GM18499 (cell line): ENCODE data around the gene KPNB1.

Source experiments
- ATAC-seq: cut with Tn5 transposase; IDR thresholded peaks from one replicate; pipeline ENCODE4 v1.9.1; 2021; ENCODE audit warnings: moderate number of reproducible peaks; ENCODE audit not compliant: insufficient read depth, unreplicated experiment

The KPNB1 gene

DNA sequence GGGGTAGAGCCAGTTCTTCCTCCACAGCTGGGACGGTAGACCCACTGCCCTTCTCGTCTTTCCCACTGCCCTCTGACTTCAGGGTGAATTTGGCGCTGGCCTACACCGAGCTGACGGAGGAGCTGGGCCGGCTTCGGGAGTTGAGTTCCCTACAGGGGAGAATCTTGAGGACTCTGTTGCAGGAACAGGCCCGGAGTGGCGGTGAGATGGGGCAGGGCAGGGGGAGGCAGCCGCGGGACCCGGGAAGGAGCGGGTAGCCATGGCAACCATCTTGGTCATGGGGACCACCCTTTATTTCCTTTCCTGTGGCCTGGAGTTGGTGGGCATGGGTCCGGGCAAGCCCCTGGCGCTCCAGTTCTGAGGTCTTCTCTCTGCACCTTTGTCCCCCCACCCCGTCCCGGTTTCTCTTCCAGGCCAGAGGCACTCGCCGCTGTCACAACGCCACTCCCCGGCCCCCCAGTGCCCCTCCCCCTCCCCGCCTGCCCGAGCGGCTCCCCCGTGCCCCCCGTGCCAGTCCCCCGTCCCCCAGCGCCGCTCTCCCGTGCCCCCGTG, 58.7 kb downstream of the KPNB1 start:
- no peak for ATAC-seq

DNA sequence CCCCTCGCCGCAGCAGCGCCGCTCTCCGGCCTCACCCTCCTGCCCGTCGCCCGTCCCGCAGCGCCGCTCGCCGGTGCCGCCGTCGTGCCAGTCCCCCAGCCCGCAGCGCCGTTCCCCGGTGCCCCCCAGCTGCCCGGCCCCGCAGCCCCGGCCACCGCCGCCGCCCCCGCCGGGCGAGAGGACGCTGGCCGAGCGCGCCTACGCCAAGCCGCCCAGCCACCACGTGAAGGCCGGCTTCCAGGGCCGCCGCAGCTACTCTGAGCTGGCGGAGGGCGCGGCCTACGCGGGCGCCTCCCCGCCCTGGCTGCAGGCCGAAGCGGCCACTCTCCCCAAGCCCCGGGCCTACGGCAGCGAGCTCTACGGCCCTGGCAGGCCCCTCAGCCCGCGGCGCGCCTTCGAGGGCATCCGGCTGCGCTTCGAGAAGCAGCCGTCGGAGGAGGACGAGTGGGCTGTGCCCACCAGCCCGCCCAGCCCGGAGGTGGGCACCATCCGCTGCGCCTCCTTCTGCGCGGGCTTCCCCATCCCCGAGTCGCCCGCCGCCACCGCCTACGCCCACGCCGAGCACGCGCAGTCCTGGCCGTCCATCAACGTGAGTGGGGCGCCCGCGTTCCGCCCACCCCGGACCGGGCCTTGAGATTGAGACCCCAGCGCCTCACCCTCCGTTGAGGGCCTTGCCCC, 59.3 kb downstream of the KPNB1 start:
- no peak for ATAC-seq

DNA sequence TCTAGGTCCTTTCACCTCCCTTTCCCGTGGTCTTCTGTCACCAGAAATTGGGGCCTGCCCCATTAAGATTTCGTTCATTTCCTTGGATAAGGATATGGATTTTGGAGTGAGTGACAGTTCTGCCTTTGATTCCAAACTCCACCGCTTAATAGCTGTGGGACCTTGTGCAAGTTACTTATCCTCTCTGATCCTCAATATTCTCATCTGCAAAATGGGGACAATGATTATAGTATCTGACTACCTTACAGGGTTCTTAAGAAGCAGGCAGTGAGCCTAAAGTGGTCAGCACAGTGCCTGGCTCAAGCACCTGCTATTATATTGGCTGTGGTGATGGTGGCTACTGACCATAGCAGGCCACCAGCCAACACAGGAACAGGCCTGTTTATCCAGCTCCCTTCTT, 59.9 kb downstream of the KPNB1 start:
- no peak for ATAC-seq

DNA sequence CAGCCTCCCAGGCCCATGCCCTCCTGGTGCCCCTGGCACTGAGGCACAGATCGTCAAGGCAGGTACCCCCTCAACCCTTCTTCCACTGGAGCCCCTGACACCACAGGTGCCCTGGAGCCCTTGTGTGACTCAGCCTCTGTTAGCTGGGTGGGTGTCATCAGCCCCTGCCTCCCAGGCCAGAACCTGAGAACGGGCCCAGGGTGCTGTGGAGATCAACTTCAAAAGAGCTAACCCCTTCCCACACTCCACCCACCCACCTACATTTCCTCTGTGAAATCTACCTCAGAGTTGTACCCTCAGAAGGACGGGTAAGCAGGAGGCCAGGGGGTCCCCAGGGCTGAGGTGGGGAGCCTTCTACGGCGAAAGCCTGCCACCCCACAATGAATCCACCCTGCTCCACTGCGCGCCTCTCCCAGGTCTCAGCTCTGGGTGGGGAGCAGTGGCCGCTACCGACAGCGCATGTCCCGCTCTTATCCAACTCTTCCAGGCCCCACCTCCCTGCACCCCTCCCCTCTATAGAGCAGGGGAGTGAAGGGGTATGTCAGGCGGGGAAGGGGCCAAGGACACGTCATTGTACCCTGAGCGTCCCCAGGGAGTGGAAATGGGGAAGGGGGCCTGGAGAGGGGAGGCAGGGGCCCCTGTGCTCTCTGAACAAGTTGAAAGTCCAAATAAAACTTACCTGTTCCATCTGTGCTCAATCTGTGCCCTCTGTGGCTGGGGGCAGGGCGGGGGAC, 61.8 kb downstream of the KPNB1 start:
- no peak for ATAC-seq

DNA sequence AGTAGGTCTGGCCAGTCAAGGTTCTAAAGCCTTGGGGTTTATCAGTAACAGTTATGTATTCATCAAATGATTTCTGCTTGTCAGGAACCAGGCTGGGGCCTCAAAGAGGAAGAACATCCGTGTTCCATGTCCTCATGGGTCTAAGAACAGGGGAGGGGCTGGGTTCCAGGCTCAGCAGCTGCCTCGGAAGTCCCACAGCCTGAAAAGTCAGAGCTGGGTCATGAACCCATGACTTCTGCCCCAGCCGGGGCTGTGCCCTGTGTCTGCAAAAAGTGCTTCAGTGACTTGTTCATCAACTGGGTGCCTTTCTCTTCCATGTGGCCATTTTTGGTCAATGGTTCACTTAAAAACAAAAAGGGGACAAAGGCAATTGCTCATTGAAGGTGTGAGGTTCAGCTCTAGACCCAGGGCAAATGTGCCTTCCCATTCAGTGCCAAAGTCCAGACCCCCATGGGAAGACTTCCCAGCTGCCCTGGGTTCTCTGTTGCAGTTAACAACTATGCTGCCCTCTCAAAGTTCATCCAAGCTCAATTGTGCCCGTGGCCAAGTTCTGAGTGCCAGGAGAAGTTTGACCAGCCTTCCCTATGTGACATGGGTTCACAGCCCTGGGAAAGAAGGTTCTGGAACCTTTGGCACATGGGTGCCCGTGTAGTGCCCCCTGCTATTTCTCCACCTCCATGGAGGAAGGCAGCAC, 62.8 kb downstream of the KPNB1 start:
- no peak for ATAC-seq

DNA sequence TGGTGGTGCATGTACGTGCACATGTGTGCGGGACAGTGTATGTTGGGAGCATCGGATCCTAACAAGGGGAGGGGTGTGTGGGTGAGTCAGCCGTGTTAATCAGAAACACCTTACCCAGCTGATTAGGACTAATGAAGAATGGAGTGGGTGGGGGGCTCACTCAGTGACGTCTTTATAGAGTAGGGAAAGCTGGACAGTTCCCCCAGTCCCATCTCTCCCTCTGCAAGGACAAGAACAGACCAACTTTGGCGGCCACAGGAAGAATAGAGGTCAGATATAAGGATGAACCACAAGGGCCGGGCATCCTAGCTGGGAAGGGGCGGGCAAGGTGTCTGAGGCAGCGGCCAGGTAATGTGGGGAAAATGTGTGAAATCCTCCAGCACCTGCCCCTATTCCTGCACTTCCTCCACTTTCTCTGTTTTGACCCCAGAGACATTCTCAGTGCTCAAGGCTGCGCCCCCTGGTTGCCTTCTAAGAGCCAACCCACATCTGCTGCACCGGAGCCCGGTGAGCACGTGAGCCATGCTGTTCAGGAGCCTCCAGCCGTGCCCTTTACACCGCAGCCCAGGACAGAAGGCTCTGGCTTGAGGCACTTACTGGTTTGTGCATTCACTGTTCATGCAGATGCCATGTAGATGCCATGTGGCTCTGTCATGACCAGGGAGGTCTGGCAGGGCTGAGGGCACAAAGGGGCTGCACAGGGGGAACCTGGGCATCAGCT, 64.4 kb downstream of the KPNB1 start:
- ATAC-seq: no peak

DNA sequence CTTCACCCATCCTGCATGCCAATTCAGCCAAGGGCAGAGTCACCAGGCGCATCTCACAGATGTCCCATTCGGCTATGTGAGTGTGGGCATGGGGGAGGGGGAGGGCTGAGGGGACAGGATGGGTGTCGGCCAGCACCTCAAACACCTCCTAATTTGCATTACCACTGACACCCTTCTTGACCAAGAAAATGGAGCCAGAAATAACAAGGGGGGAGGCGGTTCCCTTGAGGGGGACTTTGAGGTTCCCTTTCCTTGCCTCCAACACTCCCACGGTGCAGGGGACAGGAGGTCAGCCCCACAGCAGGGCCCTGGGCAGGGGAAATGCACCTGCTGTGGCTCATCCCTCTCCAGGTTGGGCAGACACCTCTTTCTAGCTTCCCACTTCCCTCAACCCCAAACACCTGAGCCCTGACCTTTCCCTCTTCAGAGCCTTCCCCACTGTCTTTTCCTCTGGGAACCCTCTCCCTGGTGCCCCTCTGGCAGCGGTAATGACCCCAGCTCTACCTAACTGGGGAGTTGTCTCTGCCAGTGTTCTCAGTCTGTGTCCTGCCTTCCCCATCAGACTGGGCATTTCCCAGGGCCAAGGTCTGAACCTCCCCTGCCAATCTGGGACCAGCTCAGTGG, 65.2 kb downstream of the KPNB1 start:
- no peak for ATAC-seq

DNA sequence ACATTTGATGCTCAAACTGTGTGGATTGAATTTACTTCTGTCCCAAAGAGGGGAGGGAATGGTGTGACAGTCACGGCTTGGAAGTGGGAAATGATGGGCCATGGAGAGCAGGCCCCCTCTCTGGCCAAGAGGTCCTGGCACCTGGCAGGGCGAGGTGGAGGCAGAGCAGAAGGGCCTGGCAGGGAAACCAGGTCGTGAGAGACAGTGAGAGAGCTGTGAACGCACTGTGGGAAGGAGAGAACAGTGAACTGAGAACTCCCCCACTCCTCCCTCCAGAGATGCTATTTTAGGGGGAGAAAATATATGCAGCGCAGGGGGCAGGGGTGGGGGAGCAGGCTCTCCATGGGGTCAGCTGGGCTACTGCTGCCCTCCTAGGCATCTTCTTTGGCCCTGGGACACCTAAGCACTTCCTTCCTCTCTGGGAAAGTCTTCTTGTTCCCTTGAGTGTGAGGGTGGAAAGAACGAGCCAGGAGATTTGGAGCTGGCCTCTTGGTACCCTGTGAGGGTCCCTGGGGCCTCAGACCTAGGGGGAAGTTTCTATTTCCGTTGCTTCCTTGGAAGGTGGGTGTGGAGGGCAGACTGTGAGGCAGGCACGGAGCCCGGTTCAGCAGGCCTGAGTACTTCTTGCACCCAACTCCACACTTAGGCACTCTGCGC, 66.1 kb downstream of the KPNB1 start:
- ATAC-seq: no peak

DNA sequence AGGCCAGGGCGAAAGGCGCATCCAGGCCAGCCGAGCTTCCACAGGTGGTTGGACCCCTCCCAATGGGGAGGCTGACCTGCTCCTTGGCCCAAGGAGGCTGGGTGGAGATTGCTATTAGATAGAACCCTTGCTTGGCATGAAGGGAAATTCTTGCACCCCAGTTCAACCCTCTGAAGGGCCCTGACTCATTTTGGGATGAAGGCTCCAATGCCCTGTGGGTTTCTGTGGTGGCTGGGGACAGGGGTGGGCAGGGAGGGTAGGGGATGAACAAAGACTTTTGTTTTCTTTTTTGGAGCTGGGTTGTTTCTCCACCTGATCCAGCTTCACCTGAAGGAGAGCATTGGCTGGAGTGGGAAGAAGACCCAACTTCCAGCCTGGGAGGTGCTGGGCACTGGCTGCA, 66.7 kb downstream of the KPNB1 start:
- no peak for ATAC-seq

DNA sequence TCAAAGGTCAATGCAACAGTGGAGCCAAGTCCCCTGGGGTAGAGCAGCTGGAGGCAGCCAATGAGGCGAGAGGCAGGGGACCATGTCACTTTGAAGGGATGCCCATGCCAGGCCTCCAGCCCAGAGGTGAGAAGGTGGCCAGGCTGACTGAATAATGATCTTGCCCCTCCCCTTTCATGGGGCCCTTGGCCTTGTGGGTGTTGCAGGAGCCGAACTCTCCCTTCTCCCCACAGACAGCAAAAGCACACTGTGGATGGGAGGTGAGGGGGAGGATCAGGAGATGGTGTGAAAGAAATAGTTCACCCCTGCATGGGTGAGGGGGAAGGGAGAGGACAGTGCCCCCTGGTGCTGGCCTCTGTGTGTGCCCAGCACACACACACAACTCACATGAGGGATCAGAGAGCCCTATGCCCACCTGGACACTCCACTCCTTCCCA, 67.6 kb downstream of the KPNB1 start:
- ATAC-seq: no peak

DNA sequence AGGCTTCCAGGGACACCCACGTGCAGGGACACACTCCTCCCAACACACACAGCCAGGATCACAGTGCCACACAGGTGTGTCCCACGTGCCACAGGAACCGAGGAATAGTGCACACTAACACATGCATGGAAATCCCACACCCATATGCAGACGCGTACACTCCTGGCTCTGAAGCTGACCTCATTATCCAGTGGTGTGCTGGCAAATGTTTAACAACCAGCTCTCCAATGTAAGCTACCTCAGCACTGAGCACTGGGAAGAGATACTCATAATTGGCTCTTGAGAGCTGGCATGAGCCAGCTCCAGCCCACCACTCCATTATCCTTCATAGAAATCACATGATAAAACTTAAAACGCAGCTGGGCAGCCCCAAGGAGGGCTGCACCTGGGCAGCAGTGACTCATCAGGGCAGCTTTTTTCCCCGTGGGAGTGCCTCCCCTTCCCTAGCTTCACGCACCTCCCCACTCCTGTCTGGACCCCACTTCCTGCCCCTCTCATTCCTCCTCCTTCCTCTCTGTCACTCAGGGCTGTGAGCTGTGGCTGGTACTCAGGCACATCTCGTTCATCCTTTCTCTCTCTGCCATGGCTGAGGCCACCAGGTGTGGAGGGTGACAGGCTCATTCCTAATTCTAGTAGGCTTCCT, 68.4 kb downstream of the KPNB1 start:
- no peak for ATAC-seq

DNA sequence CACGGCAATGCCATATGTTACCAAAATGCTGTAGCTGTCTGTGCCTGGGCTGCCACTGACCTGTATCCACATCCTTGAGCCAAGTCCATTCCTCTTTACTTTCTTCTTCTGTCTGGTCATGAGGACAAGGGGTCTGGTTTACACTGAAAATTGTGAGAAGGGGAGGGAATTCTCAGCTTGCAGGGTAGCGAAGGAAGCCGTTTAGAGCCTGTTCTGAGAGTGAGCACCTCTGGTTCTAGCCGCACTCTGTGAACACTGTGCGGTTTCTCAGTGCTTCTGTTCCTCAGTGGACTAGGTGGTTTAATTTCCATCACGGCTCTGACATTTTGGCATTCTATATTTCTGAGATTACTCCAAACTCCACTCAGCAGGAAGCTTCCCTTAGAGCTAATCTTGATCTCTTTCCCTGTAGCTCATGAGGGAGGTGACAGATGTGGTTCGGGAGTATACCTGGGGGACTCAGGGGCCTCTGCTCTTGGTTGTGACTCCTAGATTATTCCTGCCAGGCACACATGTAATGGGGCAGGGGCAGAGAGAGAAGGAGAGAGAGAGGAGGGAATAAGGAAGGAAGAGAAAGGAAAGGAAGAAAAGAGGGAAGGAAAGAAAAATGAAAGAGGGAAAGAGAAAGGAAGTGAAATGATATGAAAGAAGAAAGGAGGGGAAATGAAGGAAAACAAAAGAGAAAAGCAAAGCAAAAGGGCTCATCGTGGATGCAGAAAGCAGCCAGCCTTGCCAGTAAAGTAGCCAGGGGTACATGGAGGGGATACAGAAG, 69.1 kb downstream of the KPNB1 start:
- ATAC-seq: no peak

DNA sequence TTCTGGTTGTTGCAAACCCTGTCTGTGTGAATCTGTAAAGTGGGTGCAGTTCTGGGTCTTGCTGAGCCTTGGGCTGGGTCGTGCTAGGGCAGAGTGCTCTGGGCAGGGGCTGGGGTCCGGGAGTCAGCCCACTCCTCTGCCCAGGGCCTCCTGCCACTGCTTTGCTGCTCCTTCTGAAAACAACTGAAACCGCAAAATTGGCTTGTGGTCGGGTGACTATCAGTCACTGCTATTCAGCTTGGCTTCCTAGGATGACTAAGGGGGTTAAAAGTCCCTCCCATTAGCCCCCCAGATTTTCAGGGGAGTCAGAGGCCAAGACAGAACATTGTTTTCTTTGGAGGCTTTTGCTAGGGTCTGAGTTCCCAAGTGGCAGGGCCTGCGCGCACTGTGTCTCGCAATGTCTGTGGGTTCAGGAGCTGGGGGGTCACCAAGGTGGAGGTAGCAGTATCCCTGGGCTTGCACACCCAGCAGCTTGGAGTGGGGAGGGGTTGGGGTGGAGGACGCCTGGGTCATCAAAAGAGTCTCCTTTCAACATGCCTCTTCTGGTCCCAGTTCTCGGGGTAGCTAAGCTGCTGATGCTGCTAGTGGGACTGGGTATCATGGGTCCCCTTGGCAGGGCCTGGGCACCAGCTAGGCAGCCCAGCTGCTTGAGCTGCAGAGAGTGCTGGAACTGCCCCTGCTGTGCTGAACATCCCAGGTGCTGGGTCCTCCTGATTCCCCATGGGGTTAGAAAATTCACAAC, 69.9 kb downstream of the KPNB1 start:
- ATAC-seq: no peak

DNA sequence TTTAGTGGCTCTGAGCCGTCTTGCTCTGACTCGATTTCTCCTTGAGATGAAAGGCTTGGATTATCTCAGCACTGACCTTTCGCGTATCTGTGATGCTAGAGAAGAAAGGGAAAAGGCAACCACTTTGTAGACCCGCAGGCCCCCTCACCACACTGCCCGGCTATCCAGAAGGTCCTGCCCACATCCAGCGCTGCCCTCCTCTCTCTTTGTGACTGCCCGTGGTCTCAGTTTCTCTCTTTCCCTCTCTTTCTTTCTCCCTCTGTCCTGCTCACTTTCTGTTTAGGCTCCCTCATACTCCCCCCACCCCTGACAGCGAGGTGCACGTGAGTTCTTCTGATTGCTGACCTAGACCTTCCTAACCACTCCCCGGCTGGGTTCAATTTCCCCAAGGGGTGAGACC, 70.5 kb downstream of the KPNB1 start:
- no peak for ATAC-seq

DNA sequence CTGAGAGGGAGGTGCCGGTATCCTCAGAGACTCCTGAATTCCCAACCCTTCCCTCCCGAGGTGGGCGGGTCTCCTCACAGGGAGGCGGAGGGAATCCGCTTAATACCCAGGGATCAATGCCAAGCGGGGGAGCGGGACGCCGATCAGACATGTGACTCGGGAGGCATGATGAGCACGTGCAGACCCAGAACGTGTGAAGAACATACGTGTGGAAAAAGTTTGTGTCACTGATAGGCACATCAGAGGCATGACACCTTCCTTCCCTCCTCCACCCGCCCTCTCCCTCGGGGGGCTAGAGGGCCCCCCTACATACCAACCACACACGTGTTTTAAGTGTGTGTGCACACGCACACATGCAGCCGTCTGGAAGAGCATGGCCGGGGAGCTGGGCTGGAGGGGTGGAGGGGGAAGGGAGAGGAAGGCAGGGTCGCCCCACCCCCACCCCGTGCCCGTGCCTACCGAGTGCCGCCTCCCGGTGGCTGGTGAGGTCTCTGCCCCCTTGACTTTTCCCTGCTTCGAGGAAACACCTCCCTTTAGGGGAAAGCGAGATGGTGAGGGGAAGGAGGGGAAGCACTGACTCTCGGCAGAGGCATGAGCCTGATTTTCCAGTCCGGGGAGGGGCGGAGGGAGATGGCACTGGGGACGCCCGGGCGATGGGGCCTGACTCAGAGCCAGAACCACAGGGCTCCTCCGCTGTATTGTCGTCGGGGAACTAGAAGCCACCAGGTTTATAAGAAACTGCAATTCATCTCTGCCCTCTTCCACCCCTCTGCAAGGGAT, 71.2 kb downstream of the KPNB1 start:
- ATAC-seq: no peak

DNA sequence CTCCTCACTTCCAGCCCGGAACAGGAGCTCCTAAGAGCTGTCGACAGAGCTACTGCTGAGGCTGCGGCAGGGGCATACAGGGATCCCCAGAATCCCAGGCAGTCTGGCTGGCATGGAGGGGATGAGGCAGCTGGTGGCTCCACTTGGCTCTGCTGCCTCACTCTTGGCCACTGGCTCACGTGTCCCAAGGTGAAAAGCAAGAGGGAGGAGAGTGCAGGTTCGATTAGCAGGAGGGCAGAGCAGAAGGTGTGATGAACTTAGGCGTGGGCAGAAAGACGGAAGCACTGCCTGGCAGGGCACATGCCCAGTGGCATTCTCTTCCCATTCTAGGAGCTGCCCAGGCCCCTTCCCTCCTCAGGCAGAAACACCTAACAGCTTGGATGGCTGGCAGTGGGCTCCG, 72.0 kb downstream of the KPNB1 start:
- no peak for ATAC-seq

DNA sequence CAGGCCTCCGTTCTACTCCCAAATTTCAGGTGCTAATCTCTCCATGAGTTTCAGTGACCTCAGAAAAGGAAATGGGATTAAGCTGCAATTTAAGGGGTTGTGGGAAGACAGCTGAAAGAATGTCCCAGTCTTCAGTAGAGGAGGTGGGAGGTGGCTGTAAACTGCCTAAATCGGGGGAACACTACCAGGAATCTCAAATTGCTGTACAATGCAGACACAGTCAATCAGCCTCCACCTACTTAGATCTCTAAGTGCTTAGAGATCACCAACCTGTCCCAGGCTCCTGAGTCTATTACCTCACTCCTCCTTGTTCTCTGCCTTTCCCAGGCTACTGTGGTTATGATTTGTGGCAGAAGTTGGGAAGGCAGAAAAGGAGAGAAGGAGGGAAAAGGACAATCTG, 75.0 kb downstream of the KPNB1 start:
- ATAC-seq: no peak
